Measurements from ENCODE around the gene RBPJ. TPM values are rescaled to one million over a fixed set of nuclear protein-coding genes. Genes with fewer than 3 reads are reported as not detected.

The RBPJ gene
- total and polyA plus RNA-seq, 2 donors (not counting 1 experiment from before 2014, with no cell fraction given) = 144 to 253 TPM

GRCh38 chr4:26420438-26420837, 99.6 kb downstream of the RBPJ start:
- H3K9ac ChIP-seq (ENCODE audit: insufficient read depth, low read length) = no peak overlapping the region
- peak; percentile 65 to 87 for DNase-seq (ENCODE audit: low read depth in 2 of 2)

GRCh38 chr4:26420913-26421312, 100.1 kb downstream of the RBPJ start:
- H3K4me1 ChIP-seq (ENCODE audit: control insufficient read depth, extremely low read depth, insufficient read depth, low read length) = peaks cover 7% of the 10 kb centered on the region
- no peak overlapping the region for H3K4me2 ChIP-seq (ENCODE audit: extremely low read depth, insufficient read depth, low read length)
- peaks cover 19% of the 10 kb centered on the region for H3K79me2 ChIP-seq (ENCODE audit: control insufficient read depth, insufficient read depth, low read length)
- H3K27me3 ChIP-seq (ENCODE audit: control insufficient read depth, insufficient read depth, low read length) = no peaks in the 10 kb centered on the region
- peaks cover 3% of the 10 kb centered on the region for H3K36me3 ChIP-seq (ENCODE audit: control insufficient read depth, insufficient read depth, low read length)
- H3K27ac ChIP-seq (ENCODE audit: insufficient read depth, low read length) = peak overlapping the region; percentile 43
- H2AFZ ChIP-seq (ENCODE audit: low read length) = no peak overlapping the region
- no peak overlapping the region for H3K4me3 ChIP-seq (replicated peaks in 1 of 4; ENCODE audit: control extremely low read depth in 1 of 4, insufficient read depth in 1 of 4, low read depth in 3 of 4, low read length in 4 of 4)
- TF ChIP-seq CTCF (conservative IDR thresholded peaks at IDR 0.05 in 1 of 2, IDR thresholded peaks at IDR 0.05 in 1 of 2; ENCODE audit: low read depth in 1 of 2, low read length in 2 of 2) (no peak), EZH2 (IDR thresholded peaks at IDR 0.05; ENCODE audit: low read length, missing control alignments) (no peak)
- no peaks in the 10 kb centered on the region for H3K9me3 ChIP-seq (ENCODE audit: control insufficient read depth, insufficient read depth, low read depth, low read length)
- H3K9ac ChIP-seq (ENCODE audit: insufficient read depth, low read length) = no peak overlapping the region
- no peaks in the 10 kb centered on the region for H4K20me1 ChIP-seq (ENCODE audit: control insufficient read depth, extremely low read depth, insufficient read depth, low read length)
- DNase-seq (ENCODE audit: low read depth in 2 of 2) = peak; percentile 60 to 68

More at GRCh38 chr4:26420438-26420837, 99.6 kb downstream of the RBPJ start:
- Histone ChIP-seq H3K27me3 (ENCODE audit: control insufficient read depth, insufficient read depth, low read length) (no peaks in the 10 kb centered on the region), H3K36me3 (ENCODE audit: control insufficient read depth, insufficient read depth, low read length) (peaks cover 3% of the 10 kb centered on the region), H2AFZ (ENCODE audit: low read length) (no peak overlapping the region), H3K27ac (ENCODE audit: insufficient read depth, low read length) (peak overlapping the region; percentile 43), H3K4me3 (replicated peaks in 1 of 4; ENCODE audit: control extremely low read depth in 1 of 4, insufficient read depth in 1 of 4, low read depth in 3 of 4, low read length in 4 of 4) (no peak overlapping the region), H4K20me1 (ENCODE audit: control insufficient read depth, extremely low read depth, insufficient read depth, low read length) (no peaks in the 10 kb centered on the region), H3K9me3 (ENCODE audit: control insufficient read depth, insufficient read depth, low read depth, low read length) (no peaks in the 10 kb centered on the region), H3K4me2 (ENCODE audit: extremely low read depth, insufficient read depth, low read length) (no peak overlapping the region), H3K4me1 (ENCODE audit: control insufficient read depth, extremely low read depth, insufficient read depth, low read length) (peaks cover 7% of the 10 kb centered on the region), H3K79me2 (ENCODE audit: control insufficient read depth, insufficient read depth, low read length) (peaks cover 19% of the 10 kb centered on the region)
- TF ChIP-seq EZH2 (IDR thresholded peaks at IDR 0.05; ENCODE audit: low read length, missing control alignments) = no peak
- no peak for TF ChIP-seq CTCF (conservative IDR thresholded peaks at IDR 0.05 in 1 of 2, IDR thresholded peaks at IDR 0.05 in 1 of 2; ENCODE audit: low read depth in 1 of 2, low read length in 2 of 2)

- Histone ChIP-seq H3K9me3 (ENCODE audit: control insufficient read depth, insufficient read depth, low read depth, low read length) (no peaks in the 10 kb centered on the region), H4K20me1 (ENCODE audit: control insufficient read depth, extremely low read depth, insufficient read depth, low read length) (no peaks in the 10 kb centered on the region), H3K27me3 (ENCODE audit: control insufficient read depth, insufficient read depth, low read length) (no peaks in the 10 kb centered on the region), H2AFZ (ENCODE audit: low read length) (no peak overlapping the region), H3K36me3 (ENCODE audit: control insufficient read depth, insufficient read depth, low read length) (peaks cover 3% of the 10 kb centered on the region), H3K79me2 (ENCODE audit: control insufficient read depth, insufficient read depth, low read length) (peaks cover 10% of the 10 kb centered on the region), H3K4me3 (replicated peaks in 1 of 4; ENCODE audit: control extremely low read depth in 1 of 4, insufficient read depth in 1 of 4, low read depth in 3 of 4, low read length in 4 of 4) (no peak overlapping the region), H3K4me2 (ENCODE audit: extremely low read depth, insufficient read depth, low read length) (no peak overlapping the region), H3K4me1 (ENCODE audit: control insufficient read depth, extremely low read depth, insufficient read depth, low read length) (peaks cover 7% of the 10 kb centered on the region), H3K27ac (ENCODE audit: insufficient read depth, low read length) (no peak overlapping the region), H3K9ac (ENCODE audit: insufficient read depth, low read length) (no peak overlapping the region)
- peak in 1 of 2 donors; percentile 44 for DNase-seq (ENCODE audit: low read depth in 2 of 2)
- TF ChIP-seq CTCF (conservative IDR thresholded peaks at IDR 0.05 in 1 of 2, IDR thresholded peaks at IDR 0.05 in 1 of 2; ENCODE audit: low read depth in 1 of 2, low read length in 2 of 2) (no peak), EZH2 (IDR thresholded peaks at IDR 0.05; ENCODE audit: low read length, missing control alignments) (no peak)
Observed at GRCh38 chr4:26424153-26424552, 103.3 kb downstream of the RBPJ start.
